Progenitor cell of endocrine pancreas (in vitro differentiated cells): ENCODE measurements around the gene FERD3L. TPM values are rescaled to one million over a fixed set of nuclear protein-coding genes. Genes with fewer than 3 reads are reported as not detected.
A peak's percentile ranks its signal among the peaks of the same experiment; 100 is the strongest.

Experiments
- DNase-seq: peaks from one replicate; pipeline ENCODE4 v3.0.0; 2021; ENCODE audit warnings: low spot score; ENCODE audit not compliant: unreplicated experiment
- H3K27ac Mint-ChIP-seq: 2 replicates; pipeline ENCODE4 v1.8.0; 2021; ENCODE audit warnings: mild to moderate bottlenecking, moderate library complexity, mixed read lengths
- H3K27me3 Mint-ChIP-seq: 2 replicates; pipeline ENCODE4 v1.8.0; 2021; ENCODE audit warnings: mixed read lengths
- H3K36me3 Mint-ChIP-seq: 2 replicates; pipeline ENCODE4 v1.8.0; 2022; ENCODE audit warnings: mixed read lengths; ENCODE audit not compliant: insufficient read depth
- H3K4me1 Mint-ChIP-seq: 2 replicates; pipeline ENCODE4 v1.8.0; 2021; ENCODE audit warnings: low read depth, mixed read lengths
- H3K4me3 Mint-ChIP-seq: 2 replicates; pipeline ENCODE4 v1.8.0; 2021; ENCODE audit warnings: low read depth, mild to moderate bottlenecking, moderate library complexity, mixed read lengths
- H3K9me3 Mint-ChIP-seq: 2 replicates; pipeline ENCODE4 v1.8.0; 2021; ENCODE audit warnings: low read depth, mixed read lengths
- CTCF ChIP-seq: fragments of 200-600 bp; sonication (generic); IDR thresholded peaks from one replicate; pipeline ENCODE4 v1.5.0; 2021; ENCODE audit warnings: antibody characterized with exemption, mild to moderate bottlenecking; ENCODE audit not compliant: unreplicated experiment
- total RNA-seq: library from RNA; stranded (reverse); gene quantifications from 2 replicates; pipeline ENCODE4 v1.2.1, GENCODE V29; 2021

Gene FERD3L
- total RNA-seq, 1 donor from 2014 or later = not detected

GRCh38 chr7:19139706-19140327 lies 5.4 kb downstream of the FERD3L start:
- H3K36me3 Mint-ChIP-seq = no peaks in the 10 kb centered on the region
- no peak overlapping the region for H3K27ac Mint-ChIP-seq
- no peak for TF ChIP-seq CTCF
- peaks cover 5% of the 10 kb centered on the region for H3K4me1 Mint-ChIP-seq
- no peaks in the 10 kb centered on the region for H3K9me3 Mint-ChIP-seq
- DNase-seq = no peak
- H3K4me3 Mint-ChIP-seq = no peak overlapping the region
- H3K27me3 Mint-ChIP-seq = peaks cover 48% of the 10 kb centered on the region

DNA sequence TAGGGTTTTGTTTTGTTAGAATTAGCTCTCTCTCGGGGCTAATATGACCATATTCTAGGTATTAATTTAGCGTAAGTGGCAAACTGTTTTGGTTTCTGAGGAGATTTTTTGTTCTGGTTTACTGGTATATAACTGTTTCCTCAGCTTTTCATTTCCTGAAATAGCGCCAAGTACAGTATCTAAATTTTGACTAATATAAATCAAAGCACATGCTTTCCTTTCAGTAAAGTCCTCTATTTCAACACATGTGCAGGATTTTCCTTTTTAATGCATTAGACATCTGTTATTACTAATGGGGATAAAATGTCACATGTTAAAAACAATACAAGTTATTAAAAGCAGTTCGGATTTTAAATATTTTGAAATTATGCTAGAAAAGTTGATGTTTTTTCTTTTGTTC lies 11.3 kb downstream of the FERD3L start:
- no peak for DNase-seq
- H3K4me3 Mint-ChIP-seq = no peak overlapping the region
- no peak overlapping the region for H3K27ac Mint-ChIP-seq
- no peaks in the 10 kb centered on the region for H3K9me3 Mint-ChIP-seq
- no peaks in the 10 kb centered on the region for H3K27me3 Mint-ChIP-seq
- no peak for TF ChIP-seq CTCF
- H3K4me1 Mint-ChIP-seq = no peaks in the 10 kb centered on the region
- no peaks in the 10 kb centered on the region for H3K36me3 Mint-ChIP-seq

- H3K36me3 Mint-ChIP-seq = no peaks in the 10 kb centered on the region
- no peak for TF ChIP-seq CTCF
- no peaks in the 10 kb centered on the region for H3K9me3 Mint-ChIP-seq
- no peak for DNase-seq
- H3K4me1 Mint-ChIP-seq = no peaks in the 10 kb centered on the region
- no peaks in the 10 kb centered on the region for H3K27me3 Mint-ChIP-seq
- H3K27ac Mint-ChIP-seq = no peak overlapping the region
- no peak overlapping the region for H3K4me3 Mint-ChIP-seq
Measured at GRCh38 chr7:19133390-19133789, 11.8 kb downstream of the FERD3L start.

GRCh38 chr7:19128856-19129255 lies 16.4 kb downstream of the FERD3L start:
- no peak for TF ChIP-seq CTCF
- no peaks in the 10 kb centered on the region for H3K4me1 Mint-ChIP-seq
- no peak overlapping the region for H3K4me3 Mint-ChIP-seq
- peaks cover 16% of the 10 kb centered on the region for H3K27me3 Mint-ChIP-seq
- no peak for DNase-seq
- no peaks in the 10 kb centered on the region for H3K36me3 Mint-ChIP-seq
- no peaks in the 10 kb centered on the region for H3K9me3 Mint-ChIP-seq
- H3K27ac Mint-ChIP-seq = no peak overlapping the region

DNA sequence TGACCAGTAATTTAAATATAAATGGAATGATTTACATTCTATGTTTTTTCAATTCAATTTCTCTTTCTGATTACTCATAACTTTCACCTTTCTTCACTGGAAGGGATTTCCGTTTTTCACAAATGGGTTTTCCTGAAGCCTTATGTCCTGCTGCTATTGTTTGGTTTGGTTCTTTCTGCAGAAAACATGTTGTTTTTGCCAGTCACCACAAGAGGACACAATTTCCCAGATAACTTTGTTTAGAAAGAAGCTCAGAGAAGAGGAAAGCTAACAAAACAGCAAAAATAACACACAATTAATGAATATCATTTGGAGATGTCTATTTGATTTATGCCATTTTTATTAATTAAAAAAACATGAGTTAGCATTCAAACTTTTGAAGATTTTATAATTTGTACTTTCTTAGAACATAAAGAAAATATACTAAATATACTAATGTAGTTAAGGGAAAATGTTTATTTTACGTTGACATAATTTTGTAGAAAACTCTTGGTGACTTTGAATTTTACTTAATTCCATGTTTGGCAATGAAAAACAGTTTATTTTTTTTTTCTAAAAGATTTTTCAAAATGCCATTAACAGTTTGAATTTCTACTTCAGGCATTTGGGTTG lies 23.1 kb downstream of the FERD3L start:
- peaks cover 60% of the 10 kb centered on the region for H3K27me3 Mint-ChIP-seq
- DNase-seq = no peak
- no peaks in the 10 kb centered on the region for H3K36me3 Mint-ChIP-seq

More for the DNA sequence above, 23.1 kb downstream of the FERD3L start:
- peak; percentile 71 for TF ChIP-seq CTCF
- no peaks in the 10 kb centered on the region for H3K9me3 Mint-ChIP-seq
- peaks cover 1% of the 10 kb centered on the region for H3K4me1 Mint-ChIP-seq
- no peak overlapping the region for H3K4me3 Mint-ChIP-seq
- no peak overlapping the region for H3K27ac Mint-ChIP-seq
